ENCODE data around the gene LONRF3. TPM values are rescaled to one million over a fixed set of nuclear protein-coding genes. Genes with fewer than 3 reads are reported as not detected.
A peak's percentile ranks its signal among the peaks of the same experiment; 100 is the strongest.

Gene LONRF3
- total and polyA plus RNA-seq, 8 donors, result 0.55 to 79.1 (median 4.3) TPM

DNA sequence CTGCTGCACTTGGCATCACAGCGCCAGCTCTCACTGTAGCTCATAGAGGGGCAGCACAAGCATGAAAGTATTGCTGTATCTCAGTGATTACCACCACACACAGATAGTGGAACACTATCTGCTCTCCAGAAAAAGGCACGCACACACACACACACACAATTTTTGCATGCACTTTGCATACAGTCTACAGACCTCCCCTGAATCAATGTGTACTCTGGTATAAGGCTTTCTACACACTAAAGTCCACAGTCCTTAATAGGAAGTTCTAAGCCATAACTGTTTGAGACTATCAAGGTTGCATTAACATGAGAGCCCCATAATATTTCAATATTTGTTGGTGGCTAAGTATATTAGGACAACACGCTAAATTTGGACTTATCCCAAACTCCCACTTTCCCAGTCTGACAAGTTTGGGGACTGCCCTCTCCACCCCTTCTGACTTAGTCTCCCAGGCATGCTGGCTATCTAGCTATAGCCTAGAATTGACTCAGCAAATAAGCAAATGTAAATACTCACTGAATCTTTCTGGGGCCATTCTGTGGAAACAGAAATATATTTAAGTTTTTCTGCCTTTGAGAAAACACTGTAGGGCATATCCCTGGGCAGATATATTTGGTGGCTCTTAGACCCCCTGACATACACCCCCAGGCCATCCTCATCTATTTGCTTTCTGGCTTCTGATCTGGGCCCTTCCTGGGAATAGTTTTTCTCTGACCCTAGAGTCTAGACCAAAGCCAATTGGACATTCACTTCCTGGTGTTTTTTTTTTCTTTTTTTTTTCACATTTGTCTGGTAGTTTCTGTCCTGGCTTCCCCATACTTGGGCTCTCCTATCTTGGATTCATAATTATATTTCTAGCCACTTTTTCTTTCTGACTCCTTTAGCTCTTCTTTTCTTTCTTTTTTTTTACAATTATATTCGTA is 62.0 kb downstream of the LONRF3 start:
- peak in 1 of 2 donors; percentile 25 for DNase-seq
- no peaks in the 10 kb centered on the region for H3K36me3 ChIP-seq
- no peak for TF ChIP-seq POLR2A (IDR thresholded peaks at IDR 0.05)
- TF ChIP-seq POLR2AphosphoS5 (IDR thresholded peaks at IDR 0.05), result no peak
- no peak for TF ChIP-seq EP300 (IDR thresholded peaks at IDR 0.05)
- TF ChIP-seq, protein P1, sequence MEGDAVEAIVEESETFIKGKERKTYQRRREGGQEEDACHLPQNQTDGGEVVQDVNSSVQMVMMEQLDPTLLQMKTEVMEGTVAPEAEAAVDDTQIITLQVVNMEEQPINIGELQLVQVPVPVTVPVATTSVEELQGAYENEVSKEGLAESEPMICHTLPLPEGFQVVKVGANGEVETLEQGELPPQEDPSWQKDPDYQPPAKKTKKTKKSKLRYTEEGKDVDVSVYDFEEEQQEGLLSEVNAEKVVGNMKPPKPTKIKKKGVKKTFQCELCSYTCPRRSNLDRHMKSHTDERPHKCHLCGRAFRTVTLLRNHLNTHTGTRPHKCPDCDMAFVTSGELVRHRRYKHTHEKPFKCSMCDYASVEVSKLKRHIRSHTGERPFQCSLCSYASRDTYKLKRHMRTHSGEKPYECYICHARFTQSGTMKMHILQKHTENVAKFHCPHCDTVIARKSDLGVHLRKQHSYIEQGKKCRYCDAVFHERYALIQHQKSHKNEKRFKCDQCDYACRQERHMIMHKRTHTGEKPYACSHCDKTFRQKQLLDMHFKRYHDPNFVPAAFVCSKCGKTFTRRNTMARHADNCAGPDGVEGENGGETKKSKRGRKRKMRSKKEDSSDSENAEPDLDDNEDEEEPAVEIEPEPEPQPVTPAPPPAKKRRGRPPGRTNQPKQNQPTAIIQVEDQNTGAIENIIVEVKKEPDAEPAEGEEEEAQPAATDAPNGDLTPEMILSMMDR (IDR thresholded peaks at IDR 0.05), result no peak
- 50 to 60% (median 56%) methylated on average over 3 to 4 of the region's 4 CpGs for WGBS, 5 donors
- H3K9me3 ChIP-seq, result peaks cover 0 to 12% (median 3%) of the 10 kb centered on the region in 4 donors
- no peak overlapping the region for H3K4me3 ChIP-seq
- H3K27me3 ChIP-seq, result peaks cover 0 to 5% (median 0%) of the 10 kb centered on the region in 3 donors
- peaks cover 0 to 12% (median 8%) of the 10 kb centered on the region in 4 donors for H3K4me1 ChIP-seq
- intact Hi-C loops (cut with DNase I; ENCODE audit: low total_unique reads), result no loop called here
- H3K27ac ChIP-seq, result peak overlapping the region in 3 of 5 donors; percentile 11 to 60 (median 37)

DNA sequence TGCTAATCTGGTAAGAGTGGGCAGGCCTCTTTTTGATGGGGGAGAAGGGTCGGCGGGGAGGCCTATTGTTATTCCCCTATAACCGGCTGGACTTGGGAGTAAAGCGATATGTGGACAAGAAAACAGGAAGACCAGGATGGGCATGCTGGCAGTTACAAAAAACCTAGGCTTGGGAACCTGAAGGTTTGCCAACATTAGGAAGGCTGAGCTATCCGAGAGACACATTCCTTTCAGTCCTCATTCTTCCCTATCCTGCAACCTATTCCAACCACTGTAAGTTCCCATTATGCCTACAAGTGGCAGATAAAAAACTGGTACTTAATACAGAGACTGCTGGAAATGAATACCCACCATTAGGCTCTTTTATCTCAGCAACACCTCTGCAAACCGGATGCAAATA is 66.0 kb downstream of the LONRF3 start:
- H3K27me3 ChIP-seq, result no peaks in the 10 kb centered on the region
- H3K27ac ChIP-seq, result peak overlapping the region in 2 of 5 donors; percentile 27 to 59
- WGBS, 5 donors, result 64 to 79% (median 77%) methylated on average over 6 of the region's 6 CpGs
- TF ChIP-seq POLR2A (IDR thresholded peaks at IDR 0.05), result no peak
- TF ChIP-seq EP300 (IDR thresholded peaks at IDR 0.05), result no peak
- TF ChIP-seq, protein P1 (IDR thresholded peaks at IDR 0.05), result no peak
- no peak for TF ChIP-seq POLR2AphosphoS5 (IDR thresholded peaks at IDR 0.05)
- no peaks in the 10 kb centered on the region for H3K36me3 ChIP-seq
- H3K9me3 ChIP-seq, result no peaks in the 10 kb centered on the region
- intact Hi-C loops (cut with DNase I; ENCODE audit: low total_unique reads), result no loop called here
- no peak for DNase-seq
- peaks cover 0 to 17% (median 8%) of the 10 kb centered on the region in 4 donors for H3K4me1 ChIP-seq
- no peak overlapping the region for H3K4me3 ChIP-seq

DNA sequence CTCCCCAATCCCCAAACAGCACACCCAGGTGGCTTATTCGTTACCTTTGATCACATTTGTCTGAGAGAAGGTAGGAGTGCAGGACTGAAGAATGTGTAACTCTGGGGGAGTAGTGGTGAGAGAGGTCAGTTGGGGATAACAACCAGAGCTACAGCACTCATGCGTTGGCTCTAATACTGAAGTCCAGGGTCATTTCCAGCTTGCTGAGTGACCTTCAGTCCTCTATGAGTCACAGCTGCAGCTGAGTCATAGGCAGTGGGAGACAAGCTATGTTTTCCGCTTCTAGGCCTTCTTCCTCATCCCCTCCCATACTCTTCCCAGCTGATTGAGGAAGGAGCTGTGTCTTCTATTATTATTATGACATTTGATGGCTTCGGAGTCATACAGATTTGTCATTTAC is 66.8 kb downstream of the LONRF3 start:
- Histone ChIP-seq H3K36me3 (no peaks in the 10 kb centered on the region), H3K9me3 (no peaks in the 10 kb centered on the region), H3K27ac (peak overlapping the region in 3 of 5 donors; percentile 27 to 59 (median 32)), H3K4me1 (peaks cover 0 to 17% (median 8%) of the 10 kb centered on the region in 4 donors), H3K27me3 (no peaks in the 10 kb centered on the region), H3K4me3 (no peak overlapping the region)
- DNase-seq, result peak; percentile 40 to 75
- 19 to 40% (median 32%) methylated on average over 4 of the region's 4 CpGs for WGBS, 5 donors
- TF ChIP-seq, protein P1 (IDR thresholded peaks at IDR 0.05), result no peak
- peak in 2 of 3 donors; percentile 38 to 80 for TF ChIP-seq POLR2AphosphoS5 (IDR thresholded peaks at IDR 0.05)
- intact Hi-C loops (cut with DNase I; ENCODE audit: low total_unique reads), result no loop called here

DNA sequence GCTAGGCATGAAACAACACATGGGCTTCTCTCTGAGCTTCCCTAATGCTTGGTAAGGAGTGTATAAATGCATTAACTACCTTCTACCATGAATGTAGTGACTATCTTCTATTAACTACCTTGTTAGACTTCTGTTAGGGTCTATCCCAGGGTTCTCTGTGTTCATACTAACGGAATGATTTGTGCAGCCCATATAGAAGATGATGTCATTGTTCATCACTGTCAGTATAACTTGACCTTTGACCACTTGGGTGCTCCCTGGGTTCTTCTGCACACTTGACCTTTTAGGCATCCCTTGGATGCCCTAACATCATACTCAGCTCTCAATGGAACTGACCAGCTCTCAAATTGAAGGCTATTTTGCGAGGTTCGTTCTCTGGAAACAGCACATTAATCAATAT is 67.6 kb downstream of the LONRF3 start:
- no peak for DNase-seq
- peaks cover 0 to 17% (median 8%) of the 10 kb centered on the region in 4 donors for H3K4me1 ChIP-seq
- no peaks in the 10 kb centered on the region for H3K27me3 ChIP-seq
- TF ChIP-seq, protein P1 (IDR thresholded peaks at IDR 0.05), result no peak
- TF ChIP-seq POLR2A (IDR thresholded peaks at IDR 0.05), result no peak
- no peak for TF ChIP-seq POLR2AphosphoS5 (IDR thresholded peaks at IDR 0.05)
- TF ChIP-seq EP300 (IDR thresholded peaks at IDR 0.05), result no peak
- no peak overlapping the region for H3K4me3 ChIP-seq
- 79 to 95% (median 88%) methylated on average over 3 of the region's 3 CpGs for WGBS, 5 donors
- no peaks in the 10 kb centered on the region for H3K36me3 ChIP-seq
- H3K27ac ChIP-seq, result peak overlapping the region in 3 of 5 donors; percentile 6 to 59 (median 32)
- no peaks in the 10 kb centered on the region for H3K9me3 ChIP-seq
- intact Hi-C loops (cut with DNase I; ENCODE audit: low total_unique reads), result no loop called here

Measured in stomach (tissue), 9 donors.